NCI-H146 (cell line): ENCODE data around the gene SCTR.

ENCODE experiments used
- DNase-seq: peaks from one replicate; lab custom pipeline; 2025; lab: John Stamatoyannopoulos, UW

Gene SCTR

GRCh38 chr2:119474371-119475224 lies 49.7 kb downstream of the SCTR start:
- no peak for DNase-seq

GRCh38 chr2:119473621-119474370 lies 50.5 kb downstream of the SCTR start:
- DNase-seq = no peak

GRCh38 chr2:119472749-119473148 lies 51.5 kb downstream of the SCTR start:
- DNase-seq = no peak

GRCh38 chr2:119469661-119470297 lies 54.5 kb downstream of the SCTR start:
- no peak for DNase-seq

- no peak for DNase-seq
Observed at GRCh38 chr2:119469131-119469530, 55.2 kb downstream of the SCTR start.

- DNase-seq = no peak
Observed at GRCh38 chr2:119468154-119468955, 55.9 kb downstream of the SCTR start.

- DNase-seq = no peak
Observed at GRCh38 chr2:119466373-119466772, 57.9 kb downstream of the SCTR start.

- no peak for DNase-seq
Observed at GRCh38 chr2:119465687-119466086, 58.6 kb downstream of the SCTR start.

- no peak for DNase-seq
Observed at GRCh38 chr2:119464981-119465380, 59.3 kb downstream of the SCTR start.

- DNase-seq = no peak
Observed at GRCh38 chr2:119463990-119464389, 60.3 kb downstream of the SCTR start.

GRCh38 chr2:119463136-119463535 lies 61.1 kb downstream of the SCTR start:
- no peak for DNase-seq

GRCh38 chr2:119462574-119462973 lies 61.7 kb downstream of the SCTR start:
- no peak for DNase-seq

- DNase-seq = no peak
Observed at GRCh38 chr2:119461811-119462210, 62.5 kb downstream of the SCTR start.

- DNase-seq = no peak
Observed at GRCh38 chr2:119460076-119460475, 64.2 kb downstream of the SCTR start.

GRCh38 chr2:119455066-119455718 lies 69.1 kb downstream of the SCTR start:
- DNase-seq = no peak

- DNase-seq = no peak
Observed at GRCh38 chr2:119453972-119454593, 70.2 kb downstream of the SCTR start.

GRCh38 chr2:119451336-119452050 lies 72.8 kb downstream of the SCTR start:
- no peak for DNase-seq

- no peak for DNase-seq
Observed at GRCh38 chr2:119449521-119449920, 74.8 kb downstream of the SCTR start.

- DNase-seq = no peak
Observed at GRCh38 chr2:119448427-119449141, 75.7 kb downstream of the SCTR start.

- no peak for DNase-seq
Observed at GRCh38 chr2:119446037-119446436, 78.2 kb downstream of the SCTR start.
